GM12874 (cell line): ENCODE data around the gene PKN2.

Source experiments
- CTCF ChIP-seq: IDR thresholded peaks from 2 replicates; pipeline ENCODE4 v1.5.1; 2011; ENCODE audit warnings: low read depth, mild to moderate bottlenecking, control low read depth, low read length, moderate library complexity; ENCODE audit not compliant: insufficient read depth

The PKN2 gene

DNA sequence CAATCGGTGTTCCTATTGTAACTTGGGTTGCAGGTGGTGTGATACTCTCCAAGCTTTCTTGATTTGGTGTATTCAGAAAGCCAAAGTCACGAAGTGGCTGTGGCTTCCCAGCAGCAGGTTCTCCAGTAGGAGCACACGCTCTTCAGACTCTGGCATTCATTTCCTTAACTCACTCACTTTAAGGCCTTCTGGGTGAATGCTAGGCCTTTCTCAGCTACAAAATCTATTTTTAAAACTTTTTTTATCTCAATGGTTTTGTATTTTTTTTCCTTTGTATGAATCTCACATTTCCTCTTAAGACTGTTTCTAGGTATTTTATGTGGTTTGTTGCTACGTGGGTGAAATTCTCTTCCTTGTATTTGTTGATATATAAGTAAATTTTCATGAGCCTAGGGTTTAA is 22.9 kb upstream of the PKN2 start:
- no peak for TF ChIP-seq CTCF

GRCh38 chr1:88661951-88662699 is 21.9 kb upstream of the PKN2 start:
- TF ChIP-seq CTCF = no peak

- TF ChIP-seq CTCF = no peak
Measured at GRCh38 chr1:88662723-88663122, 21.4 kb upstream of the PKN2 start.

GRCh38 chr1:88668405-88668804 is 15.7 kb upstream of the PKN2 start:
- no peak for TF ChIP-seq CTCF

DNA sequence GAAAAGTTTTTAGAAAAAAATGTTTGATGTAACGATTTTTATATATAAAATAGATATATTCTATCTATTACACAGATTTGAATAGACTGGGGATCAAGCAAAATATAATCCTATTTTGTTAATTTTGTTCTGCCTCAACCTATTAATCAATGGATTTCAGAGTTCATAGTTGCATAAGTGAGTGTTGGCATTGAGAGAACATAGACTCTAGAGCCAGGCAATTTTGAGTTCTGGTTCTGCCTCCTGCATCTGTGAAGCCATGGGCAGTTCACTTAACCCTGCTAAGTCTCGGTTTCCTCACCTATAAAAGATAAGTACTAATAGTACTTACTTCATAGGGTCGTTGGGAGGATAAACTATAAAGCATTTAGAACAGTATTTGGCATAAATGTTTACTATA is 13.6 kb upstream of the PKN2 start:
- no peak for TF ChIP-seq CTCF

DNA sequence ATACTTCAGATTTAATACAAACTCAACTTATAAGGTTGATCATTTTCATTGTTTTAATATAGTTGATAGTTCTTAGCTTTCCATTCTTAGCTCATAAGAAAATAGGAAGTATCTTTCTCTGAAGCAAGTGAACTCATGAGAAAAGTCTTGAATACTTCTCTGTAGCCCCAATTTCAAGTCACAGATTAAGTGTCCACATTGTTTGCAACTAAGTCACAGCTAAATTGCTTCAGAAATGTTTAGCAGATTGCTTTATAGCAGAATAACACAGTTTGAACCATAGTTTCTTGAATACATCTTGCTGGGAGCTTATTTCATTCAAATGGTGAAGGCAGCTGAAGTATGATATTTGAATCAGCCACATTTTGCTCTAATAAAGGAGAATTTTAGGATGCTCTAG is 10.6 kb upstream of the PKN2 start:
- no peak for TF ChIP-seq CTCF

GRCh38 chr1:88678405-88678804 is 5.7 kb upstream of the PKN2 start:
- TF ChIP-seq CTCF = no peak

DNA sequence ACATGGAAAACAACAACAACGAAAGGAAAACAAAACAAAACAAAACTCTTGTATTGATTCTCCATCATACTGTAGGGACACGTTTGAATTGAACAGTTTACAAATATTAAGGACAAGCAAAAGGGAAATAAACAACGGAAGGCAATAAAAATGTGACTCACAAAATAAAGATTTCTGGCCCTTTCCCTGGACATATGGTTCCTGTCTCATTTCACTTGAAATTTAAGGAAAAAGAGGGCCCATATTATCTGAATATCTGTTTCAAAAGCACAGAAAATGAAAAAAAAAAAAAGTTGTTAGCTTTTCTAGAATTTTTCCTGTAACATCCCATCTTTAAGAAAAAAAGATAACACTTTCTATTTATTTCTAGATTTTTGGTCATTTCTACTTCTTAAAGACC is 3.6 kb upstream of the PKN2 start:
- TF ChIP-seq CTCF = no peak
